ENCODE measurements around the gene E2F8. TPM values are rescaled to one million over a fixed set of nuclear protein-coding genes. Genes with fewer than 3 reads are reported as not detected.

E2F8 gene
- total RNA-seq, 1 experiment from 2014 or later: 11.3 TPM

GRCh38 chr11:19187114-19187832 lies 53.5 kb downstream of the E2F8 start:
- no peak overlapping the region for H2BK15ac ChIP-seq (ENCODE audit: low read depth, low read length)
- Mint-ChIP-seq H3K9me3 (no peaks in the 10 kb centered on the region), H3K4me1 (peaks cover 5 to 6% of the 10 kb centered on the region in 2 experiments; a peak in 3 of 4 replicates), H3K27ac (no peak overlapping the region), H3K4me3 (no peak overlapping the region), H3K27me3 (ENCODE audit: low read depth) (no peaks in the 10 kb centered on the region; the same call in 1 of the 2 replicates), H3K36me3 (ENCODE audit: insufficient read depth in 1 of 3, low read depth in 3 of 3) (no peaks in the 10 kb centered on the region)
- no CpG with 5 or more reads among the region's 5 CpGs for WGBS (ENCODE audit: extremely low coverage, insufficient read length, low lambda C conversion rate)
- H3K23me2 ChIP-seq (ENCODE audit: insufficient read length, low read depth, low read length, poor library complexity, severe bottlenecking): no peaks in the 10 kb centered on the region
- H2BK120ac ChIP-seq (ENCODE audit: low read depth, low read length, poor library complexity, severe bottlenecking): no peak overlapping the region
- no peak overlapping the region for H4K8ac ChIP-seq (replicated peaks; ENCODE audit: insufficient read length, low read depth, low read length)
- no peak overlapping the region for H3K14ac ChIP-seq (ENCODE audit: insufficient read depth, low read length)
- no peak overlapping the region for H4K5ac ChIP-seq (ENCODE audit: insufficient read length, low read depth, low read length)
- no peak for TF ChIP-seq CTCF (conservative IDR thresholded peaks at IDR 0.05)
- H3K4me2 ChIP-seq (ENCODE audit: insufficient read depth, insufficient read length, low read length): no peak overlapping the region
- H3K27ac ChIP-seq (ENCODE audit: insufficient read length, low read depth, low read length): no peak overlapping the region
- no peak overlapping the region for H2AK5ac ChIP-seq (ENCODE audit: insufficient read length, low read length)
- H3K79me2 ChIP-seq (ENCODE audit: insufficient read depth, low read length): no peaks in the 10 kb centered on the region
- H3K9ac ChIP-seq (ENCODE audit: extremely low read depth, insufficient read length, low read length): no peak overlapping the region
- no peaks in the 10 kb centered on the region for H3K27me3 ChIP-seq (ENCODE audit: insufficient read depth, low read length)
- H3K4ac ChIP-seq (ENCODE audit: low read depth, low read length): no peak overlapping the region
- no peaks in the 10 kb centered on the region for H3K9me3 ChIP-seq (ENCODE audit: control insufficient read depth, low read depth, low read length)
- H3K4me1 ChIP-seq (ENCODE audit: insufficient read depth, low read length): no peaks in the 10 kb centered on the region
- H2BK12ac ChIP-seq (ENCODE audit: insufficient read length, low read depth, low read length): no peak overlapping the region
- H3T11ph ChIP-seq (ENCODE audit: low read length): no peak overlapping the region
- no peak overlapping the region for H3K56ac ChIP-seq (ENCODE audit: insufficient read length, low read depth, low read length)
- no peaks in the 10 kb centered on the region for H4K20me1 ChIP-seq (ENCODE audit: control insufficient read depth, insufficient read depth, insufficient read length)
- no peak for DNase-seq
- H4K91ac ChIP-seq (ENCODE audit: insufficient read length, low read depth, low read length): no peak overlapping the region
- H3K79me1 ChIP-seq (ENCODE audit: insufficient read depth, low read depth, low read length, poor library complexity, severe bottlenecking): no peaks in the 10 kb centered on the region
- H2AFZ ChIP-seq (ENCODE audit: low read length): no peak overlapping the region
- H3K18ac ChIP-seq (ENCODE audit: insufficient read length, low read depth, low read length): no peak overlapping the region
- H2BK5ac ChIP-seq (ENCODE audit: insufficient read length, low read length): no peak overlapping the region
- no peak overlapping the region for H2BK20ac ChIP-seq (ENCODE audit: low read depth, low read length, poor library complexity, severe bottlenecking)
- no peak overlapping the region for H3K23ac ChIP-seq (ENCODE audit: insufficient read length, low read depth, low read length)
